ENCODE results near the gene DTL.

Gene DTL

DNA sequence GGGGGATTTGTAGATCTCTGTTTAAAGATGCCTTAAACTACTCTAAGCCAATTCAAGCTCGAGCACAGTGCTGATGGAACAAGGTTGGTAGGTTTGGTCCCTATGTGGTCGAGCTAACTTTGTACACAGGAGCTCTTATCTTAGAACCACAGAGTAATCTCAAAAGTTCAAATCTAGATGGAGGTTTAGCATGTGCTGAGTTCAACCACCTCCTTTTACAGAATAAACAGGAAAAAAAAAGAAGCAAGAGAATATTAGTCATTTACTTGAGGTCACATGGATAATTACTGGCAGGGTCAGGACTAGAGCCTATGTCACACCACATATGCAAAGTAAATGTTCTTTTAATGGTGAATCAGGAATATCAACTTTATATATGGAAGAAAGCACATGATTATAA lies 86.2 kb downstream of the DTL start:
- DNase-seq (ENCODE audit: extremely low spot score), result no peak
- TF ChIP-seq FOXM1 (IDR thresholded peaks at IDR 0.05; ENCODE audit: borderline replicate concordance) (no peak), ZNF384 (IDR thresholded peaks at IDR 0.05) (no peak), FOXA1 (IDR thresholded peaks at IDR 0.05) (no peak), FOXK2 (IDR thresholded peaks at IDR 0.05) (no peak), LEF1 (IDR thresholded peaks at IDR 0.05; ENCODE audit: borderline replicate concordance) (no peak), ARNT (IDR thresholded peaks at IDR 0.05) (no peak), NFRKB (IDR thresholded peaks at IDR 0.05) (no peak)
- ChIA-PET CTCF (interaction anchor here (0.6 kb wide), 1 partner anchor 50 kb away, joined by 4 read pairs; no protein-coding TSS in a partner anchor), POLR2A (no interaction called here)

DNA sequence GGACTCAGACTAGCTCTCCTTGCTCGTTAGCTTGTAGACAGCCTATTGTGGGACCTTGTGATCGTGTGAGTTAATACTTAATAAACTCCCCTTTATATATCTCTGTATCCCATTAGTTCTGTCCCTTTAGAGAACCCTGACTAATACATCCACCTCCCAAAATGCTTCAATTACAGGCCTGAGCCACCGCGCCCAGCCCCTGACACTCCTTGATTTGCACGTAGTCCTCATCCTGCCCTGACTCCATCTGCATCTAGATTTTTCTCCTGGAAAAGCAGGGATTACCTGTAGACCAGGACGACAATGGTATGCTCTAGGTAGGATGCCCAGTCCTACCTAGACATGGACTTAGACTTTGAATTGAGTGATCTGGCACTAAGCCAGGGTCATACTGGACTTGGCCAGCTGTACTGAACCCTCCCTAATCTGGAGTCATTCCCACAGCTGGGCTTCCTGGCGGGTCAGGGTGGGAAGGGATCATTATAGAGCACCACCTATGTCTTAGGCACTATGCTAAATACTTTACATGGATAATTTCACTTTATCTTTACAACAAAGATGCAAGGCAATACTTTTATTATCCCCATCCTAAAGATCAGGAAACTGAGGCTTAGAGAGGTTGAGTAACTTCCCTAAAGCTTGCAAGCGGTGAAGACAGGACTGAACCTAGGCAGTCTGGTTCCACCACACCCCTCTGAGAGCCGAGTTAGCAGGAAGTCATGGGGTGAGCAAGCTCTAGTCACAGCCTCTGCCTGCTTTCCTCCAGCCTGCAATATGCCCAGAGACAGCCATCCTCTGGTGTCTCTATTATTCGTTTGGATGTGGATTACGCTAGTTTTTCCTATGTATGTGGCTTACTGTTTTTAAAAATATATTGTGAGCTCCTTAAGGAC lies 89.4 kb downstream of the DTL start:
- ChIA-PET CTCF (no interaction called here), POLR2A (no interaction called here)
- no peak for DNase-seq (ENCODE audit: extremely low spot score)
- TF ChIP-seq HDGF (IDR thresholded peaks at IDR 0.05; ENCODE audit: borderline replicate concordance) (no peak), LEF1 (IDR thresholded peaks at IDR 0.05; ENCODE audit: borderline replicate concordance) (no peak), ZNF384 (IDR thresholded peaks at IDR 0.05) (no peak), FOXM1 (IDR thresholded peaks at IDR 0.05; ENCODE audit: borderline replicate concordance) (no peak), CTBP1 (IDR thresholded peaks at IDR 0.05; ENCODE audit: borderline replicate concordance) (no peak), SP1 (IDR thresholded peaks at IDR 0.05) (no peak), FOXK2 (IDR thresholded peaks at IDR 0.05) (no peak), TARDBP (IDR thresholded peaks at IDR 0.05) (no peak), SUZ12 (IDR thresholded peaks at IDR 0.05) (no peak), BHLHE40 (IDR thresholded peaks at IDR 0.05; ENCODE audit: borderline replicate concordance) (no peak)
- TF ChIP-seq, protein P1, sequence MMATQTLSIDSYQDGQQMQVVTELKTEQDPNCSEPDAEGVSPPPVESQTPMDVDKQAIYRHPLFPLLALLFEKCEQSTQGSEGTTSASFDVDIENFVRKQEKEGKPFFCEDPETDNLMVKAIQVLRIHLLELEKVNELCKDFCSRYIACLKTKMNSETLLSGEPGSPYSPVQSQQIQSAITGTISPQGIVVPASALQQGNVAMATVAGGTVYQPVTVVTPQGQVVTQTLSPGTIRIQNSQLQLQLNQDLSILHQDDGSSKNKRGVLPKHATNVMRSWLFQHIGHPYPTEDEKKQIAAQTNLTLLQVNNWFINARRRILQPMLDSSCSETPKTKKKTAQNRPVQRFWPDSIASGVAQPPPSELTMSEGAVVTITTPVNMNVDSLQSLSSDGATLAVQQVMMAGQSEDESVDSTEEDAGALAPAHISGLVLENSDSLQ (IDR thresholded peaks at IDR 0.05), result no peak

DNA sequence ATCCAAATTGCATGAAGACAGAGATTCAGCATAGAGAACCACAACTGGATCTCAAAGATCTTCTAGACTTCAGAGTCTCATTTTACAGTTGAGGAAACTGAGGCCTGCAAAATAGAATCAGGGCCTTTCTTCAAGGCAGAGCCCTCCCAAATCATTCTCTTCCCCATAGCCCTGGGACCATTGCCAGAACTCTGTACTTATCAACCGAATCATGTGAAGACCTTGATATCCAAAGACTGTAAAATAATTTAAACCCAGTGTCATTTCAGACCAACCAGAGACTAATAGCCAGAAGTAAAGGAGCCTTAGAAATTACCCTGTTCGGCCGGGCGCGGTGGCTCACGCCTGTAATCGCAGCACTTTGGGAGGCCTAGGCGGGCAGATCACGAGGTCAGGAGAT lies 90.1 kb downstream of the DTL start:
- CTCF ChIA-PET, result no interaction called here
- DNase-seq (ENCODE audit: extremely low spot score), result no peak

DNA sequence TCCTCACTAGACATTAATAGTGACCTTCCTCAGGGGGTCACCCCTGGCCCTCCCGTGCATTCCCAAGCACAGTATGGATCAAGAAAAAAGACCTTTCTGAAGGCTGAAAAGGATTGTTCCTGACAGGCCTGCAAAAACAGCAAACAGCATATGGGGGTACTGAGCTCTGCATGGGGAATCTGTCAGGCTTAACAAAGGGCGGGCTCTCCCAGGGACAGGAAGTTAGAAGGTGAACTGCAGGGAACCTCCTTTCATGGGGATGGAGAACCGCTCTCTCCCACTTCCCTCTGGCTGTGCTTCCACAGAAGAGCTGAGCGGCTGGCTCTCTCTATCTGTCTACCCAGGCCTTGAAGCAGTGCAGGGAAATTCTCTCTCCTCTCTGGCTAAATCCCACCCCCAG lies 91.7 kb downstream of the DTL start:
- TF ChIP-seq FOXA1 (IDR thresholded peaks at IDR 0.05) (no peak), FOXK2 (IDR thresholded peaks at IDR 0.05) (no peak), ELF4 (IDR thresholded peaks at IDR 0.05) (no peak), TARDBP (IDR thresholded peaks at IDR 0.05) (no peak), HDGF (IDR thresholded peaks at IDR 0.05; ENCODE audit: borderline replicate concordance) (no peak), BHLHE40 (IDR thresholded peaks at IDR 0.05; ENCODE audit: borderline replicate concordance) (no peak), CTBP1 (IDR thresholded peaks at IDR 0.05; ENCODE audit: borderline replicate concordance) (no peak), LEF1 (IDR thresholded peaks at IDR 0.05; ENCODE audit: borderline replicate concordance) (no peak), ARNT (IDR thresholded peaks at IDR 0.05) (no peak), FOXM1 (IDR thresholded peaks at IDR 0.05; ENCODE audit: borderline replicate concordance) (no peak)
- CTCF ChIA-PET, result no interaction called here
- POLR2A ChIA-PET, result interaction anchor here (0.8 kb wide), 1 partner anchor 53 kb away, joined by 4 read pairs; no protein-coding TSS in a partner anchor
- no peak for DNase-seq (ENCODE audit: extremely low spot score)

More for the DNA sequence above, 90.1 kb downstream of the DTL start:
- POLR2A ChIA-PET, result no interaction called here
- no peak for TF ChIP-seq FOXM1 (IDR thresholded peaks at IDR 0.05; ENCODE audit: borderline replicate concordance)
- no peak for TF ChIP-seq ELF4 (IDR thresholded peaks at IDR 0.05)
- TF ChIP-seq SP1 (IDR thresholded peaks at IDR 0.05), result no peak
- no peak for TF ChIP-seq NFRKB (IDR thresholded peaks at IDR 0.05)
- no peak for TF ChIP-seq ZNF384 (IDR thresholded peaks at IDR 0.05)
- TF ChIP-seq FOXK2 (IDR thresholded peaks at IDR 0.05), result no peak
- no peak for TF ChIP-seq SUZ12 (IDR thresholded peaks at IDR 0.05)
- TF ChIP-seq BHLHE40 (IDR thresholded peaks at IDR 0.05; ENCODE audit: borderline replicate concordance), result no peak
- TF ChIP-seq, protein P1 (IDR thresholded peaks at IDR 0.05), result no peak
- no peak for TF ChIP-seq TARDBP (IDR thresholded peaks at IDR 0.05)
- no peak for TF ChIP-seq FOXA1 (IDR thresholded peaks at IDR 0.05)
- TF ChIP-seq L3MBTL2 (conservative IDR thresholded peaks at IDR 0.05), result no peak
- no peak for TF ChIP-seq LEF1 (IDR thresholded peaks at IDR 0.05; ENCODE audit: borderline replicate concordance)

DNA sequence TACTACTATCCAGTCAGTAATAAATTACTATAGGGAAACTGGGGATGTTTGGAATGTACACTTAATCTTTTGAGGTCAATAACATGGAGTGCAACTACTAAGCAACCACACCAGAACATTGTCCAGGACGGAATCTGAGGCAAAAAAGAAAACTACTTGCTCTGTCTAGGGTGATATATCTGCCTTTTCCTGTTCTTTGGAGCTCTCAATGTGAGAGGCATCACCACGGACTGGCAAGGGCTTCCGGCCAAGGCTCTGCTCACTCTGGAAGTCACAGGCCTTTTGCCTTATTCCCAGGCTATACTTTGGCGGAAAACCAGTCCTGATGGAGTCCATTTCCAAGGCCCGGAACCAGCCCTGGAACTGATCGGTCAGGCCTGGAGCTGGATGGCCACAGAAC lies 94.2 kb downstream of the DTL start:
- POLR2A ChIA-PET, result no interaction called here
- DNase-seq (ENCODE audit: extremely low spot score), result no peak
- CTCF ChIA-PET, result no interaction called here
- TF ChIP-seq CTBP1 (IDR thresholded peaks at IDR 0.05; ENCODE audit: borderline replicate concordance) (no peak), ELF4 (IDR thresholded peaks at IDR 0.05) (no peak), FOXM1 (IDR thresholded peaks at IDR 0.05; ENCODE audit: borderline replicate concordance) (no peak), HDGF (IDR thresholded peaks at IDR 0.05; ENCODE audit: borderline replicate concordance) (no peak), FOXA1 (IDR thresholded peaks at IDR 0.05) (no peak), BHLHE40 (IDR thresholded peaks at IDR 0.05; ENCODE audit: borderline replicate concordance) (no peak), ZNF384 (IDR thresholded peaks at IDR 0.05) (no peak), L3MBTL2 (conservative IDR thresholded peaks at IDR 0.05) (no peak), SP1 (IDR thresholded peaks at IDR 0.05) (no peak), SUZ12 (IDR thresholded peaks at IDR 0.05) (no peak), NFRKB (IDR thresholded peaks at IDR 0.05) (no peak), LEF1 (IDR thresholded peaks at IDR 0.05; ENCODE audit: borderline replicate concordance) (no peak), FOXK2 (IDR thresholded peaks at IDR 0.05) (no peak), TARDBP (IDR thresholded peaks at IDR 0.05) (no peak), ARNT (IDR thresholded peaks at IDR 0.05) (no peak)
- TF ChIP-seq, protein P1 (IDR thresholded peaks at IDR 0.05), result no peak

DNA sequence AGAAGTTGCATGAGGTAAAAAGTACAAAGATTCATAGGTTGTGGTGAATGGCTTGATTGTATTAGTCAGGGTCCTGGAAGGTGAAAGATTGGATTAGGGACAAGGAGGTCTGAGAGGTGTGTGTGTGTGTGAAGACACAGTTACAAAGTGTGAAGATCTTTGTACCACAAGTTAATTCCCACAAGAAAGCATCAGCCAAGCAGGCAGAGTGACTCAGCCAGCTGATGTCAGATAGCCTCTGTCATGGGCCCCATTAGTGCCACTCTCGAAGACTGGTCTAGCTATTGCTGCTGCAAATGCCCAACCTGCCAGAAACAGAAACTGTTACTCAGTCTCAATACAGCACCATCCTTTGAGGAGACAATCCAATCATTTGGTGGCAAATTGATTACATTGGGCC lies 96.5 kb downstream of the DTL start:
- ChIA-PET POLR2A (no interaction called here), CTCF (no interaction called here)
- no peak for DNase-seq (ENCODE audit: extremely low spot score)
- TF ChIP-seq FOXK2 (IDR thresholded peaks at IDR 0.05), result no peak
- TF ChIP-seq ARNT (IDR thresholded peaks at IDR 0.05), result no peak

Measured in HEK293T (cell line).